ENCODE data around the gene CDIPT. TPM values are rescaled to one million over a fixed set of nuclear protein-coding genes. Genes with fewer than 3 reads are reported as not detected.

CDIPT gene
- polyA plus RNA-seq, 1 experiment, result 89.9 TPM

DNA sequence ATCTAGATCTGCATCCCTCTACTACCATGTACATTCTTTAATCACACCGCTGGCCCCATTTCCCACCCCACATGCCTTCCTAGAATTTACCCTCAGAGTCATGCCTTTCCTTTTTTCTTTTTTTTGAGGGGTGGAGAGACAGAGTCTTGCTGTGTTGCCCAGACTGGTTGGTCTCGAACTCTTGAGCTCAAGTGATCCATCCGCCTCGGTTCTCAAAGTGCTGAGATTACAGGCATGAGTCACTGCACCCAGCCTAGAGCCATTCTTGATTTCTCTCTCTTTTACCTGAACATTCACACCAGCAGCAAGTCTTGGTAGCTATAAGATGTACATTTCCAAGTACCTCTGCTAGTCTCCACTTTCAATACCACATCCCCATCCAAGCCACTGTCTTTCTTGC is 44.9 kb downstream of the CDIPT start:
- POLR2A ChIA-PET, result interaction anchor here (0.6 to 0.7 kb wide), 2 partner anchors 18 to 204 kb away, joined by 3 to 11 read pairs; no protein-coding TSS in a partner anchor
- H3K9me3 ChIP-seq (ENCODE audit: control insufficient read depth, insufficient read depth, low read length), result no peaks in the 10 kb centered on the region; the same call in 1 of the 2 replicates

DNA sequence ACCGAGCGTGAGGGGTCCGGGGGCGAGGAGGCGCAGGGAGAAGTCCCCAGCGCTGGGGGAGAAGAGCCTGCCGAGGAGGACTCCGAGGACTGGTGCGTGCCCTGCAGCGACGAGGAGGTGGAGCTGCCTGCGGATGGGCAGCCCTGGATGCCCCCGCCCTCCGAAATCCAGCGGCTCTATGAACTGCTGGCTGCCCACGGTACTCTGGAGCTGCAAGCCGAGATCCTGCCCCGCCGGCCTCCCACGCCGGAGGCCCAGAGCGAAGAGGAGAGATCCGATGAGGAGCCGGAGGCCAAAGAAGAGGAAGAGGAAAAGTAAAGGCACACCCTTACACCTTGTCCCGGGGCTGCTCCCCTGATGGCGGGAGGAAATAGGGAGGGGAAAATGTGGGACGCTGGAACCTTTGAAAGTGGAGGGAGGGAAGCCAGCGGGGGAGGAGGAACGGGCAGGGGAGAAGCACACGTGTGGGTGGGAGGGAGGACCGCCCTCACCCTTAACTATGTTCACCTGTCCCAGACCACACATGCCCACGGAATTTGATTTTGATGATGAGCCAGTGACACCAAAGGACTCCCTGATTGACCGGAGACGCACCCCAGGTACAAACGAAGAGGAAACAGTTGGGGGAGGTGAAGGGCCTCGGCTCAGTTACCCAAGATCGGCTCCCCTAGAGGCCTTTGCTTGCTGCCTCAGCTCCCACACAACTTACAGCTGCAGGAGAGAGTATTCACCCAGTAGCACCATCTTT is 46.2 kb downstream of the CDIPT start:
- Histone ChIP-seq H3K4me3 (ENCODE audit: low read depth, low read length) (peak overlapping the region; percentile 83), H3K9me3 (ENCODE audit: control insufficient read depth, insufficient read depth, low read length) (no peaks in the 10 kb centered on the region; the same call in 1 of the 2 replicates), H3K27me3 (ENCODE audit: control insufficient read depth, insufficient read depth, low read length) (no peaks in the 10 kb centered on the region), H3K27ac (ENCODE audit: low read depth, low read length) (peak overlapping the region; percentile 80)
- TF ChIP-seq, protein P1, sequence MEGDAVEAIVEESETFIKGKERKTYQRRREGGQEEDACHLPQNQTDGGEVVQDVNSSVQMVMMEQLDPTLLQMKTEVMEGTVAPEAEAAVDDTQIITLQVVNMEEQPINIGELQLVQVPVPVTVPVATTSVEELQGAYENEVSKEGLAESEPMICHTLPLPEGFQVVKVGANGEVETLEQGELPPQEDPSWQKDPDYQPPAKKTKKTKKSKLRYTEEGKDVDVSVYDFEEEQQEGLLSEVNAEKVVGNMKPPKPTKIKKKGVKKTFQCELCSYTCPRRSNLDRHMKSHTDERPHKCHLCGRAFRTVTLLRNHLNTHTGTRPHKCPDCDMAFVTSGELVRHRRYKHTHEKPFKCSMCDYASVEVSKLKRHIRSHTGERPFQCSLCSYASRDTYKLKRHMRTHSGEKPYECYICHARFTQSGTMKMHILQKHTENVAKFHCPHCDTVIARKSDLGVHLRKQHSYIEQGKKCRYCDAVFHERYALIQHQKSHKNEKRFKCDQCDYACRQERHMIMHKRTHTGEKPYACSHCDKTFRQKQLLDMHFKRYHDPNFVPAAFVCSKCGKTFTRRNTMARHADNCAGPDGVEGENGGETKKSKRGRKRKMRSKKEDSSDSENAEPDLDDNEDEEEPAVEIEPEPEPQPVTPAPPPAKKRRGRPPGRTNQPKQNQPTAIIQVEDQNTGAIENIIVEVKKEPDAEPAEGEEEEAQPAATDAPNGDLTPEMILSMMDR (IDR thresholded peaks at IDR 0.05; ENCODE audit: low read depth, low read length), result peak; percentile 37
- no peak for DNase-seq (ENCODE audit: low read depth, low spot score)
- ChIA-PET CTCF (interaction anchor here (0.7 to 5.6 kb wide), 3 partner anchors 9 to 85 kb away, joined by 3 to 41 read pairs (median 13); no protein-coding TSS in a partner anchor), POLR2A (interaction anchor here (0.5 to 2.3 kb wide), 6 partner anchors 9 to 288 kb away, joined by 4 to 14 read pairs (median 8); partner anchors contain the start of gene KIF22)

More for the DNA sequence above, 44.9 kb downstream of the CDIPT start:
- TF ChIP-seq, protein P1 (IDR thresholded peaks at IDR 0.05; ENCODE audit: low read depth, low read length), result no peak
- no peak overlapping the region for H3K27ac ChIP-seq (ENCODE audit: low read depth, low read length)
- H3K27me3 ChIP-seq (ENCODE audit: control insufficient read depth, insufficient read depth, low read length), result no peaks in the 10 kb centered on the region
- no peak for DNase-seq (ENCODE audit: low read depth, low spot score)
- CTCF ChIA-PET, result interaction anchor here (1.1 to 5.6 kb wide), 2 partner anchors 11 to 30 kb away, joined by 4 to 41 read pairs; no protein-coding TSS in a partner anchor
- H3K4me3 ChIP-seq (ENCODE audit: low read depth, low read length), result no peak overlapping the region

DNA sequence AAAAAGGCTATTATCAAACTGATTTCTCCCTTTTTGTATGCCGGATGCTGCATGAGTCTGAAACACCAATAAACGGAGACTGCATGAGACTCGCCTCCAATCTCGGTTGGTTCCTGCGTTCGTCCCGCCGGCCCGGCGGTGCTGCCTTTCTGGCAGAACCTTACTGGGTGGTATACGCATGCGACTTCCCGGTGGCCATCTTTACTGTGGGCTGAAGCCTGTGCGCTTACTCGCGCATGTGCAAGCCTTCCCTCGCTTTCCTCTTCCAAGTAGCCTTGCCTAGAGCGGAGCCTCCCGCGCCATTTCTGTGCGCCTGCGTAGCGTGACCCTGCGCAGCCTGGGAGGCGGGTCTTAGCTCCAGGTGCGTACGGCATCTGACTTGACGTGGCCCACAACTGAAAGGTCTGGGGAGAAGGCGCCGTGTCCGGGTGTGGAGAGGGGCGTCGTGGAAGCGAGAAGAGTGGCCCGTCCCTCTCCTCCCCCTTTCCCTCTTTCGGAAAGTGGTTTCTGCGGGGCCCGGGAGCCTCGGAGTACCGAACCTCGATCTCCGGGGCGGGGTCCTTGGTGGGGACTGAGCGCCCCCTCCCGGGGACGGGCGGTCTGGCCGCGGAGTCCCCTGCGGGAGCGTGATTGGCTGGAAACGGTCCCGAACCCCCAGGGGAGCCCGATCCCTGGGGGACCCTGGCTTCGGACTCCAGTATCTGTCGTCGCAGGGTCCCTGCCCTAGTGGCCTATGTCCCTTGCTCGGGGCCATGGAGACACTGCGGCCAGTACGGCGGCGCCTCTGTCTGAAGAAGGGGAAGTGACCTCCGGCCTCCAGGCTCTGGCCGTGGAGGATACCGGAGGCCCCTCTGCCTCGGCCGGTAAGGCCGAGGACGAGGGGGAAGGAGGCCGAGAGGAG is 47.0 kb downstream of the CDIPT start, which contains the start of gene PAGR1:
PAGR1 (plus strand) TSS at position 360 of the 901 bp plus-strand sequence; CDS start at position 734, 374 bp downstream.
- TF ChIP-seq, protein P1 (IDR thresholded peaks at IDR 0.05; ENCODE audit: low read depth, low read length), result peak; percentile 85
- H3K27ac ChIP-seq (ENCODE audit: low read depth, low read length), result peak within 1 kb of the TSS; percentile 80

DNA sequence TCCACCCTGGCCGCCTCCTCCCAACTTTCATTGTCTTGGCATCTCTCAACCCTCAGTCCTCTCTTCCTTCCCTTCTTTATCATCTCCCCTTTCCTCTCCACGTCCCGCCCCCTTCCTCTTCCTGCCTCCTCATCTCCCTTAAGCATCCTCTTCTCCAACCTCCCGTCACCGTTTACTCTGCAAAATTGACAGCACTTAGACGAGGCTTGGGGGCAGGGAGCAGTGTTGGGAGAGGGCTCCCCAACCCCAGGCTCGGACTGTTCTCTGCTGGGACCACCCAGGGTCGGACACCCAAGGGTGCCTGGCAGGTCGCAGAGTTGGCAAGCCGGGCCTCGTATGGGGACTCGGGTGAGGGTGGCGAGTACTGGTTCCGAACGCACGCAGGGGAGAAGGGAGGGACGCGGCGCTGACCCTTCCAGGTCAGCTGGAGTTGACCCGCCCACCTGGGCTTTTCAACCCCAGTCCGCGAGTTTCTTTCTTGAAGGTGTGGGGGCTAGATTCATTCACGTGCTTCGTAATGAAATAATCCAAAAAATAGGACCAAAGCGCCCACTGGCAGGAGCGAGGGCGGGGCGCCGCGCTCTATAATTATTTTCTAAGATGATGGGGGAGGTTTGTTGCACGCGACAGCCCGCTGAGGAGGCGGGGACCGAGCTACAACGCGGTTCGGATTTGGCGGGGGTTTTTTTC is 47.8 kb downstream of the CDIPT start:
- CTCF ChIA-PET, result interaction anchor here (0.6 to 5.6 kb wide), 10 partner anchors 7 to 136 kb away, joined by 3 to 41 read pairs (median 6); no protein-coding TSS in a partner anchor
- Histone ChIP-seq H3K27ac (ENCODE audit: low read depth, low read length) (peak overlapping the region; percentile 80), H3K27me3 (ENCODE audit: control insufficient read depth, insufficient read depth, low read length) (no peaks in the 10 kb centered on the region), H3K4me3 (ENCODE audit: low read depth, low read length) (peak overlapping the region; percentile 83), H3K9me3 (ENCODE audit: control insufficient read depth, insufficient read depth, low read length) (no peaks in the 10 kb centered on the region; the same call in 1 of the 2 replicates)
- TF ChIP-seq, protein P1 (IDR thresholded peaks at IDR 0.05; ENCODE audit: low read depth, low read length), result no peak
- POLR2A ChIA-PET, result interaction anchor here (0.6 to 2.3 kb wide), 10 partner anchors 8 to 835 kb away, joined by 3 to 14 read pairs (median 6); partner anchors contain the start of genes ALDOA, ASPHD1, KCTD13 and KIF22
- DNase-seq (ENCODE audit: low read depth, low spot score), result no peak

More for the DNA sequence above, 47.0 kb downstream of the CDIPT start, which contains the start of gene PAGR1:
- DNase-seq (ENCODE audit: low read depth, low spot score), result peak; percentile 100
- Histone ChIP-seq H3K9me3 (ENCODE audit: control insufficient read depth, insufficient read depth, low read length) (no peaks in the 10 kb centered on the region; the same call in 1 of the 2 replicates), H3K4me3 (ENCODE audit: low read depth, low read length) (peak within 1 kb of the TSS; percentile 83), H3K27me3 (ENCODE audit: control insufficient read depth, insufficient read depth, low read length) (no peaks in the 10 kb centered on the region)
- ChIA-PET POLR2A (interaction anchor here (0.5 to 2.3 kb wide), 12 partner anchors 9 to 834 kb away, joined by 3 to 14 read pairs (median 5); partner anchors contain the start of genes ALDOA, ASPHD1, KCTD13 and KIF22), CTCF (interaction anchor here (0.6 to 5.6 kb wide), 11 partner anchors 8 to 137 kb away, joined by 3 to 41 read pairs (median 6); no protein-coding TSS in a partner anchor)

Measured in AG04450 (cell line).